ENCODE data around the gene DYNC1I1.

DYNC1I1 gene

DNA sequence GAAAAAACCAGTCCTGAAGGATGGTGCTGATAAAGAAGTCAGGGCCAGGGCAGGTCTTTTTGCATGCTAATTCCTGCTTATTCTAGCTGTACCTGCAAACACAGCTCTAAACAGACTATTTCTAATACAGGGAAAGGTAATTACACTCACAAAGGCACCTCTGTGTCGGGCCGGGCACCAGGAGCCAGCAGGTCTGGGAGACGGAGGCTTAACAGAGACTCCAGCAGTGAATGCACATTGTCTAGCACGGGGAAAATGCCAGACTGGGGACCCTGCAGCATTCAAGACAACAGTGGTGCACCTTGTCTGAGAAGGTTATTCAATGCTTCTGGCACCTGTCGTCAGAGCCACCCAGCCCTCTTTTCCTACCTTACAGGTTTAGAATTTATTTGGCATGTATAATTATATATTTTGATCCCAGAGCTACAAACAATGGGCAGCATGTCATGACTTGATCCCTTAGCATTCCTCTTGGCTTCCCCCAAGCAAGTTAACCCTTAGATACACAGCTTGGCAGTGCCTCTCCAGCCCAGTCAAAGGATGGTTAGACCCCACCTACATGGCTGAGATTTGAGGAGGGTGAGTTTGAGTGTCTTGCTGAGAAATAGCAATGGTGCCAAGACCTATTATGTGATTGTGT is 364.4 kb downstream of the DYNC1I1 start:
- no peak for DNase-seq (ENCODE audit: low read depth in 2 of 2)

DNA sequence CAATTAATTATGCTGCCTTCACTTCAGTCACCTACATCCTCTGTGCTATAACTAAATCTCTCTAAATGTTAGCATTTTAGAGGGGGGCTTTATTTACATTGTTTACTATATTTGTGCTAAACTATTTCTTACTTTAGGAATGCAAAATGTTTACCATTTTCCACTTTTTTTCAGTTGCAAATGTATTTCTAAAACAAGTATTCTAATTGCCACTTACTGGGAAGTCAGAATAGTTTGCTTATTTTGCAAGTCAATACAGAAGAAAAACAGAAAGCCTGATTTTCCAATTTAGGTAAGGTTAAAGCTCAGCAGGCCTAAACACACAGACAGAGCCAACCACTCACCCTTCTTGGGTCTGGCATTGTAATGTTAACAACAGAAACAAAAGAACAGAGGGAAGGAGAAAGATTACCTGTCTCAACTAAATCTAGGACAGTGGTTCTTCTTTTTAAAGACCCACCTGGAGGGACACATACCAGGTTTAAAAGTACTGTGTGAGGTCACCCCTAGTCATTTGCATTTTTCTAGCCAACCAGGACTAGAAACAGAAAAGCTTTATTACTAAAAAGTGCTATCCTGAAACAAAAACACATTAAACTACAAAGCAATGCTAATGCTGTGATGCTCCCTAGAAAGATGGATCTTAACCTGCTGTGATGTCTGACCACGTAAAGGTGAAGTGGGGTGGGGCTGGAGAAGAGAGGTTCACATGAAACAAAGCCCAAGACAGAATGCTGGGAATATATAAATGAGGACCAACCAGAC is 371.3 kb downstream of the DYNC1I1 start:
- no peak for DNase-seq (ENCODE audit: low read depth in 2 of 2)

DNA sequence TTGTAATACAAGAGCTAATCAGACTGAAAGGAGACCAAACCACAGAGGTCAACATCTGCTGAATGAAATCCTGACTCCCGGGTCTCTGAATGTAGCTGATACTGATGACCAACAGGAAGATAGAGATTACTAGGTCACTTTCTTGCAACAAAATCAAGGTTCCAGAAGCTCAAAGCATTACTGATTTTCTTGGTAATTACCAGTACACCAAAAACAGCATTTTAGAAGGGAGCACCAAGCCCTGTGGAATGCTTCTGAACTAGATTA is 371.8 kb downstream of the DYNC1I1 start:
- DNase-seq (ENCODE audit: low read depth in 2 of 2) = no peak

Measured in stimulated activated CD8-positive, alpha-beta memory T cell treated with anti-CD3 and anti-CD28 coated beads, Interleukin-7, amount 100 ng/mL, for 4 hours (primary cell).